ENCODE results near the gene CRISPLD2.
"Not testable (repeated sequence)": the region's sequence is repeated elsewhere in the genome, so short reads cannot be mapped to it uniquely, and the experiment has no call there.

Gene CRISPLD2

DNA sequence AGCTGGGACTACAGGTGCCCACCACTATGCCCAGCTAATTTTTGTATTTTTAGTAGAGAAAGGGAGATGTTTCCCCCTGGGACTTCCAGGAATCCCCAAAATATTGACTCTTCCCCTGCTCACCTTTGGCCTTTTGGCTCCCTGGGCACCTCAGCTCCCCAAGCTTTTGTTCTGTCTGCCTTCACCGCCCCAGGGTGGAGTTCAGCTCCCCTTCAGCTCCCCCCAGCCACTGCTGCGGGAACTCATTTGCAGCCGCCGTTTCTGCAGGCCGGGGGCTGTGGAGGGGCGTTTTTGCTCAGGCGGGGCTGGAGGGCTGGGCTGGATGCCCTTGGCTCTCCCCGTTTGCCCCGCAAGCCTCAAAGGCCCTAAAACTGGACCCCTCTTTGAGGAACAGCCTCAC is 47.9 kb downstream of the CRISPLD2 start:
- no peak for DNase-seq (ENCODE audit: extremely low read depth, low read depth)
- TF ChIP-seq, protein P1, sequence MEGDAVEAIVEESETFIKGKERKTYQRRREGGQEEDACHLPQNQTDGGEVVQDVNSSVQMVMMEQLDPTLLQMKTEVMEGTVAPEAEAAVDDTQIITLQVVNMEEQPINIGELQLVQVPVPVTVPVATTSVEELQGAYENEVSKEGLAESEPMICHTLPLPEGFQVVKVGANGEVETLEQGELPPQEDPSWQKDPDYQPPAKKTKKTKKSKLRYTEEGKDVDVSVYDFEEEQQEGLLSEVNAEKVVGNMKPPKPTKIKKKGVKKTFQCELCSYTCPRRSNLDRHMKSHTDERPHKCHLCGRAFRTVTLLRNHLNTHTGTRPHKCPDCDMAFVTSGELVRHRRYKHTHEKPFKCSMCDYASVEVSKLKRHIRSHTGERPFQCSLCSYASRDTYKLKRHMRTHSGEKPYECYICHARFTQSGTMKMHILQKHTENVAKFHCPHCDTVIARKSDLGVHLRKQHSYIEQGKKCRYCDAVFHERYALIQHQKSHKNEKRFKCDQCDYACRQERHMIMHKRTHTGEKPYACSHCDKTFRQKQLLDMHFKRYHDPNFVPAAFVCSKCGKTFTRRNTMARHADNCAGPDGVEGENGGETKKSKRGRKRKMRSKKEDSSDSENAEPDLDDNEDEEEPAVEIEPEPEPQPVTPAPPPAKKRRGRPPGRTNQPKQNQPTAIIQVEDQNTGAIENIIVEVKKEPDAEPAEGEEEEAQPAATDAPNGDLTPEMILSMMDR (IDR thresholded peaks at IDR 0.05; ENCODE audit: low read depth, low read length, missing control alignments): no peak
- H3K4me3 ChIP-seq (replicated peaks; ENCODE audit: low read depth, low read length): no peak overlapping the region

DNA sequence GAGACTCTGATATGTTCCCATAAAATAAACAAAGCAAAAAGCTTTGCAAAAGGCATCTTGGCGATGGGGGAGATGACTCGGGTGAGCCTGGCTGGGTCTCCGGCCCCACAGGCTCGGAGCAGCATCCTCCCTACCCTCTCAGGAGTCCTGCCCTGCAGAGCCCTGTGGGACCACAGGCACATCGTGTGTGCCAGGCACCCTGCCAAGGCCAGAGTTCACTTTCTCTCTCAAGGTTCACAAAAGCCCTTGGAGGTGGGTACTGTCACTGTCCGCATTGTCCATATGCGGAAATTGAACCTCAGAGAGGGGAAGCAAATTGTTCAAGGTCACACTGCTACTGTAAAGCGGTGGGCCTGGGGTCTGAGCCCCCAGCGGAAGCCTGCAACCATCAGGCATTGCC is 48.5 kb downstream of the CRISPLD2 start:
- TF ChIP-seq, protein P1 (IDR thresholded peaks at IDR 0.05; ENCODE audit: low read depth, low read length, missing control alignments): no peak
- DNase-seq (ENCODE audit: extremely low read depth, low read depth): no peak
- no peak overlapping the region for H3K4me3 ChIP-seq (replicated peaks; ENCODE audit: low read depth, low read length)

DNA sequence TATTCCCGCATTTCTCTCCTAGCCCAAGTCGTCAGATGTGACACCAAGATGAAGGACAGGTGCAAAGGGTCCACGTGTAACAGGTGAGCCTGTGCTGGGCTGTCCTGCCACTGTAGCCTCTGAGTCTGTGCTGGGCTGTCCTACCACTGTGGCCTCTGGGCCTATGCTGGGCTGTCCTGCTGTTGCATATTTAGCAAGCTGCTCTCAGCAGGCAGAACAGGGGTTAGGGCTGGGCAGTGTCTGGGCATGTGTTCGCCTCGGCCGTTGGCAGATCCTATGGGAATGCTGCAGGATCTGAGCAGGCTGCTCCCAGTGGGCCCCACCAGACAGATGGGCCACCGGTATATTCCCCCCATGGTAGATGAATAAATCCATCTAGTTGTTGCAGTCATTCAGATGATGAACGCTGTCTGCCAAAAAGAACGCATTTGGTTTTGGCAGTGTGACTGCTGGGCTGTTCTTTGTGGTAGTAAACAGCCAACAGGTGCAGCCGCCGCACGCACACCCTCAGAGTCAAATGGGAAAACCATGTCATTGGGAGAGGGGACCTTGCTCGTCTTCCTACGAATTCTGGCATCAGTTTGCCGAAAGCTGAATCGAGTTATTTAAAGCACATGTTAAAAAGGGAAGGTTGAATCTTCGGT is 49.2 kb downstream of the CRISPLD2 start:
- TF ChIP-seq, protein P1 (IDR thresholded peaks at IDR 0.05; ENCODE audit: low read depth, low read length, missing control alignments): no peak
- DNase-seq (ENCODE audit: extremely low read depth, low read depth): no peak
- H3K4me3 ChIP-seq (replicated peaks; ENCODE audit: low read depth, low read length): no peak overlapping the region

DNA sequence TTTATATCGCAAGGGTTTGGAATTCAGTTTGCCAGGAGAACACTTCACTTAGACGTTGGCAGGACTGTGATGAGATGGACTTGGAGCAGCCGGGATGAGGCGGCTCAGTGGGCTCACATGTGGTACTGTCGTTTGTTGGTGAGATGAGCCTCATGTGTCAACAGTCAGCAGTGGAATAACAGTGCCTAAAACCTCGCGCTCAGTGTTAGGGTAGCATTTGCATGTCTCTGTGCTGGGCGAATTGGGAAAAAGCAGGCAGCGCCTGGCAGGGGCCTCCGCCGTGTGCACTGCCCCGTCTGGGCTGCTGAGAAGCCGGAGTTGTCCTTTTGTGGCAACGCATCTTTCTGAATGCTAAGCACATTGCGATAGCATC is 49.7 kb downstream of the CRISPLD2 start:
- DNase-seq (ENCODE audit: extremely low read depth, low read depth): no peak
- H3K4me3 ChIP-seq (replicated peaks; ENCODE audit: low read depth, low read length): no peak overlapping the region
- TF ChIP-seq, protein P1 (IDR thresholded peaks at IDR 0.05; ENCODE audit: low read depth, low read length, missing control alignments): no peak

DNA sequence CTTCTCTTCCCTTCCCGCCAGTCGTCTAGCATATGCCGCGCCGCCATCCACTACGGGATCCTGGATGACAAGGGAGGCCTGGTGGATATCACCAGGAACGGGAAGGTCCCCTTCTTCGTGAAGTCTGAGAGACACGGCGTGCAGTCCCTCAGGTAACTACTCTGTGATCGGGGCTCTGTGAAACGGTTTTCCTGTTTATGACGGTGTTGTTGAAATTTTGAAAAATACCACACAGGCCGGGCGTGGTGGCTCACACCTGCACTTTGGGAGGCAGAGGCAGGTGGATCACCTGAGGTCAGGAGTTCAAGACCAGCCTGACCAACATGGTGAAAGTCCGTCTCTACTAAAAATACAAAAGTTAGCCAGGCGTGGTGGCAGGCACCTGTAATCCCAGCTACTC is 53.2 kb downstream of the CRISPLD2 start:
- DNase-seq (ENCODE audit: extremely low read depth, low read depth); H3K4me3 ChIP-seq (replicated peaks; ENCODE audit: low read depth, low read length): not testable (repeated sequence)

DNA sequence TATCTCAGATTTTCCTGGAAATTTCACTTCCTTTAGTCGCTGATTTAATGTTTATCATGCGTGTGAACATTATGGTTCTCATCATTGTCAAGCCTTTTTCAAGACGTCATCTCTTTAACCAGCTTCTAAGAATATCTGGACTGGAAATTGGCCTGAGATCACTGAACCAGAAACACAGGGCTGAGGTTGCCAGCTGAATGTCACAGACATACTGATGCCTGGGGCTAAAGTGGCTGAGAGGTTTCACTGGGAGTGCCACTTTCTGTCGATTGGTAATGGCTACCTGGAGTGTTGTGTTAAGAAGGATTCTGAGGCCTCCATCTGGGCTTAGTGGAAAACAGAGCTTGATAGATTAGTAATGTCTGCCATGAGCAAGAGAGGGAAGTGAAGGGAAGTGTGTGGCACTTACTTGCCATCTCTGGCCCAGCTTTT is 54.2 kb downstream of the CRISPLD2 start:
- DNase-seq (ENCODE audit: extremely low read depth, low read depth): no peak
- no peak overlapping the region for H3K4me3 ChIP-seq (replicated peaks; ENCODE audit: low read depth, low read length)
- TF ChIP-seq, protein P1 (IDR thresholded peaks at IDR 0.05; ENCODE audit: low read depth, low read length, missing control alignments): no peak

DNA sequence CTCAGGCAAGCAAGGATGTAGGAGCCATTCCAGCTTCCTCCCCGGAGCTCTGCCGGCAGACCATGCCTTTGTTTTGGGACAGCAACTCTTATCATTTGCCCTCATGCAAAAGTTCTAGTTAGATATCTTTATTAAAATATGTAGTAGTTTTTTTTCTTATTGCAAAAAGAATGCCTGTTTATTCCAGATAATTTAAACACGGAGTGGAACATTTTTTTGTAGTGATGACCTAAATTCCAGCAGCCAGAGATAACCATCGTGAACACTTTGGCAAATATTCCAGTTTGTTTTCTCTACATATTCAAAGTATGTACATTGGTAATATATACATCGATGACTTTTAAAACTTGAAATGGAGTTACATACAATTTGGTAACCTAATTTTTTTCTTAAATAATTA is 54.8 kb downstream of the CRISPLD2 start:
- no peak overlapping the region for H3K4me3 ChIP-seq (replicated peaks; ENCODE audit: low read depth, low read length)
- no peak for DNase-seq (ENCODE audit: extremely low read depth, low read depth)
- TF ChIP-seq, protein P1 (IDR thresholded peaks at IDR 0.05; ENCODE audit: low read depth, low read length, missing control alignments): no peak
